Activated B cell treated with CpG ODN at 0.5 μM for 24 hours (primary cell): ENCODE results near the gene NTRK1. TPM values are rescaled to one million over a fixed set of nuclear protein-coding genes. Genes with fewer than 3 reads are reported as not detected.

Experiments
- ATAC-seq: fragments of 200-7000 bp; cut with Tn5 transposase; one replicate; pipeline ENCODE4 v1.10.0; 2021; ENCODE audit warnings: low read depth, mild to moderate bottlenecking, moderate library complexity
- CTCF ChIA-PET: fragments of 350-600 bp; sonication (Branson Sonifier 250); formaldehyde crosslinking; loops from one replicate; lab custom pipeline; 2021; ENCODE audit warnings: antibody characterized with exemption; lab: Charles Lee
- POLR2A ChIA-PET: fragments of 350-600 bp; sonication (Branson Sonifier 250); formaldehyde crosslinking; loops from one replicate; lab custom pipeline; 2021; ENCODE audit warnings: antibody characterized with exemption; lab: Charles Lee
- DNase-seq: peaks from one replicate; pipeline ENCODE4 v3.0.0; 2022
- H3K27ac Mint-ChIP-seq: one replicate; pipeline ENCODE4 v1.8.0; 2020; ENCODE audit warnings: mixed read lengths
- H3K27me3 Mint-ChIP-seq: one replicate; pipeline ENCODE4 v1.8.0; 2021; ENCODE audit warnings: mixed read lengths
- H3K36me3 Mint-ChIP-seq: one replicate; pipeline ENCODE4 v1.8.0; 2021; ENCODE audit warnings: low read depth, mixed read lengths
- H3K4me1 Mint-ChIP-seq: one replicate; pipeline ENCODE4 v1.8.0; 2021; ENCODE audit warnings: mixed read lengths
- H3K4me3 Mint-ChIP-seq: one replicate; pipeline ENCODE4 v1.8.0; 2020; ENCODE audit warnings: mild to moderate bottlenecking, mixed read lengths
- H3K9me3 Mint-ChIP-seq: one replicate; pipeline ENCODE4 v1.8.0; 2020; ENCODE audit warnings: mixed read lengths
- CTCF ChIP-seq: fragments of 200-600 bp; IDR thresholded peaks from one replicate; pipeline ENCODE4 v1.8.0; 2022; ENCODE audit warnings: antibody characterized with exemption, mild to moderate bottlenecking
- intact Hi-C: fragments of 100-400 bp; cut with micrococcal nuclease; formaldehyde crosslinking; loops from one replicate; pipeline ENCODE4 v1.15.1; 2024
- total RNA-seq: library from RNA; stranded (reverse); gene quantifications from 2 replicates; pipeline ENCODE4 v1.2.3, GENCODE V29; 2022

Gene NTRK1
- total RNA-seq, 1 donor from 2014 or later = 0.11 TPM

DNA sequence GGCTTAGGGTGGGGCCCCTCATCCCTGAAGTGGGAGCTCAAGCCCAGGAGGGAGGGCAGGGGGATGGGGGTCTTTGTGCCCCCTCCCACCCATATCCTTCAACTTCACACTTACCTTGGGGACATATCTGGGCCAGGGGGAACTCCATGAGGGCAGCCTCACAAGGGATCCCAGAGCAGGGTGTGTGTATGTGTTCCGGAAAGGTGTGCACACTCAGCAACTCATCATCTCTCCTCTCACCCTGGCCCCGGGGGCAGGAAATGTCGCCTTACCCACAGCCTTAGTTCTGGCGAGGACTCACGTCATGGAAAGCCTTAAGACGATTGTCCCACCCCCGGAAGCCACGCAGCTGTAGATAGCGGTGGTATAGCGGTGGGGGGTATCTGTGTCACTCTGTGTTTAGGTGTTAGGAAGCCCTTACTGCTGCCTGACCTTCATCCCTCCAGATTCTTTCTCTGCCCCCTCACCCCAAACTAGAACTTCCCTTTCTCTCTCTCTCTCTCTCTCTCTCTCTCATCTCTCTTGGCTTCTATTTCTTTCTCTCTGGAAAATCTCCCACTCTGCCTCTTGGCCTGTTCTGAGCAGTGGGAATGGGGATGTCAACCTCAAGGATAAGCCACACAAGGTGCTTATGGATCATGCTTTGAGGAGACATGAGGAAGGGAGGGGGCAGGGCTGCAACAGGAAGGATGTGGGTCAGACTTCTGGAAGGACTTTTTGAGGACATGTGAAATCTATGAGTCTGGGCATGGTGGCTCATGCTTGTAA lies 43.9 kb upstream of the NTRK1 start, which contains the start of gene SH2D2A:
SH2D2A (minus strand) TSS at position 288 of the 768 bp plus-strand sequence; CDS start at position 148, 140 bp downstream.
- DNase-seq = peak; percentile 48
- no peaks in the 10 kb centered on the region for H3K9me3 Mint-ChIP-seq
- intact Hi-C loops = no loop called here
- H3K4me1 Mint-ChIP-seq = peaks cover 32% of the 10 kb centered on the region
- peaks cover 6% of the 10 kb centered on the region for H3K27me3 Mint-ChIP-seq
- ChIA-PET POLR2A (interaction anchor here (0.6 to 0.7 kb wide), 2 partner anchors 8 to 82 kb away, joined by 4 to 6 read pairs; no protein-coding TSS in a partner anchor), CTCF (interaction anchor here (1.0 kb wide), 1 partner anchor 45 kb away, joined by 3 read pairs; no protein-coding TSS in a partner anchor)
- H3K27ac Mint-ChIP-seq = peak within 1 kb of the TSS; percentile 65
- peak within 1 kb of the TSS; percentile 58 for H3K4me3 Mint-ChIP-seq
- no peaks in the 10 kb centered on the region for H3K36me3 Mint-ChIP-seq
- no peak for TF ChIP-seq CTCF
- peak; percentile 78 for ATAC-seq

DNA sequence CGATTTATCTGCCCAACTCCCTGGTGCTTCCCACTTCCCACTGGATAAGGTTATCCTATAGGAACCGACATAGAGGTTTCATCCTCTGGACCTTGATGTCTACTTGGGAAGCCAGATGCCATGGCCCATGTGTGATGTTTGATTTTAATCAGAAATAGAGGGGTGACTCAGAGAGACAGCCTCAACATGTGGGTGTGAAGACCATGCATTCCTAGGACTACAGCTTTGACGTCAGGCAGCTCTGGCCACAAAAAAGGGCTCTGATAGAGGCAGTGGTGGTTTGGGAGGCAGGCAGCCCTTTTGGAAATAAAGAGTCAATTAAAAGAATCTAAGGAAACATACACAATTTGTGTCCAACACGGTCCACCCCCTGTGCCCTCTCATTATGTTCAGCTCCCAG lies 38.9 kb upstream of the NTRK1 start:
- no peak for TF ChIP-seq CTCF
- ChIA-PET CTCF (interaction anchor here (0.8 kb wide), 1 partner anchor 8 kb away, joined by 3 read pairs; no protein-coding TSS in a partner anchor), POLR2A (no interaction called here)
- no peaks in the 10 kb centered on the region for H3K9me3 Mint-ChIP-seq
- ATAC-seq = no peak
- no peak for DNase-seq
- peaks cover 21% of the 10 kb centered on the region for H3K27me3 Mint-ChIP-seq
- H3K36me3 Mint-ChIP-seq = no peaks in the 10 kb centered on the region
- H3K27ac Mint-ChIP-seq = no peak overlapping the region
- intact Hi-C loops = no loop called here
- H3K4me1 Mint-ChIP-seq = peaks cover 4% of the 10 kb centered on the region
- no peak overlapping the region for H3K4me3 Mint-ChIP-seq

- Mint-ChIP-seq H3K36me3 (no peaks in the 10 kb centered on the region), H3K27ac (no peak overlapping the region), H3K9me3 (no peaks in the 10 kb centered on the region), H3K4me1 (no peaks in the 10 kb centered on the region), H3K4me3 (no peak overlapping the region), H3K27me3 (peaks cover 21% of the 10 kb centered on the region)
- ATAC-seq (no peak), DNase-seq (no peak)
- intact Hi-C loops = no loop called here
- POLR2A ChIA-PET = interaction anchor here (0.6 kb wide), 2 partner anchors 38 to 92 kb away, joined by 3 read pairs; no protein-coding TSS in a partner anchor
- TF ChIP-seq CTCF = no peak
- CTCF ChIA-PET = no interaction called here
These were observed 38.0 kb upstream of the NTRK1 start for GRCh38 chr1:156822680-156823079.

DNA sequence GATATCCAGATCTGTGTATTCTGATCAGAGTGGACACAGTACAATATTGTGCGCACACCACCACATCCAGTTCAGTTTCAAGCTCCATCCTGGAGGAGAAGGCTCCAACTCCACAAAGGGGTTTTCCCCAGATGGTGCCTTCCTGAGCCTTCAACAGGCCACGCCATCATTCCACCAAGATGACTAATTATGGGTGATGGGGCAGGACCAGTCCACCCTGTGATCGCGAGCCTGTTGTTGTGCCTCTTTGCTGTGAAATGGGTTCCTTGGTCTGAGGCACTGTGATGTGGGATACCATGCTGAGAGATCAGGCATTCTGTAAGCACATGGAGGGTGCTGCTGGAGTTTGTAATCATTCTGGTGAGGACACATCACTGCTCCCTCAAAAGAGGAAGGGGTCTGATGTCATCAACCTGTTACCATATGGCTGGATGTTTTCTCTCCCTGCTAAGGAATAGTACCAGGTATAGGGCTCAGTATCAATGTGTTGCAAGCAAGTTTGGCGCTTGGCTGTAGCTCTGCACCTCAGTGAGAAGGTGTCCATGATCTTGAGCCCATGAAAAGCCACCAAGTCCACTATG lies 37.4 kb upstream of the NTRK1 start:
- no peak for DNase-seq

More for the DNA sequence above, 37.4 kb upstream of the NTRK1 start:
- Mint-ChIP-seq H3K9me3 (no peaks in the 10 kb centered on the region), H3K4me3 (no peak overlapping the region), H3K27me3 (peaks cover 21% of the 10 kb centered on the region), H3K36me3 (no peaks in the 10 kb centered on the region), H3K27ac (no peak overlapping the region), H3K4me1 (no peaks in the 10 kb centered on the region)
- ATAC-seq = no peak
- CTCF ChIA-PET = interaction anchor here (1.8 kb wide), 1 partner anchor 9 kb away, joined by 6 read pairs; no protein-coding TSS in a partner anchor
- TF ChIP-seq CTCF = no peak
- intact Hi-C loops = no loop called here
- POLR2A ChIA-PET = no interaction called here
